Heart left ventricle (tissue), 16 donors: ENCODE results near the gene TIFAB. TPM values are rescaled to one million over a fixed set of nuclear protein-coding genes. Genes with fewer than 3 reads are reported as not detected.

Experiments
- ATAC-seq, 4 donors: fragments of 200-7000 bp; cut with Tn5 transposase; one replicate each; pipeline ENCODE4 v1.9.1; 2020 to 2022; ENCODE audit warnings: moderate library complexity in 4 of 4, mild to moderate bottlenecking in 3 of 4, moderate number of reproducible peaks in 1 of 4
- DNase-seq, 5 donors: peaks; one replicate each; pipeline ENCODE4 v3.0.0-alpha.2; 2020
- H3K27ac ChIP-seq, 12 donors: fragments of 200-600 bp; sonication (generic) in 4 of 12; one replicate each; pipeline versions ENCODE4 v1.5.0 to v1.8.0; 2016 to 2022; ENCODE audit warnings: mild to moderate bottlenecking in 2 of 12
- H3K27me3 ChIP-seq, 9 donors: fragments of 200-600 bp; sonication (generic) in 2 of 9; one replicate each; pipeline versions ENCODE4 v1.5.1 to v1.8.0; 2016 to 2022; ENCODE audit warnings: mild to moderate bottlenecking in 3 of 9
- H3K36me3 ChIP-seq, 9 donors: fragments of 200-600 bp; sonication (generic) in 2 of 9; one replicate each; pipeline versions ENCODE4 v1.5.0 to v1.8.0; 2018 to 2022; ENCODE audit warnings: mild to moderate bottlenecking in 2 of 9
- H3K4me1 ChIP-seq, 12 donors: fragments of 200-600 bp; sonication (generic) in 4 of 12; one replicate each; pipeline versions ENCODE4 v1.5.0 to v1.8.0; 2016 to 2022; ENCODE audit warnings: mild to moderate bottlenecking in 3 of 12
- H3K4me3 ChIP-seq, 12 donors: fragments of 200-600 bp; sonication (generic) in 4 of 12; one replicate each; pipeline versions ENCODE4 v1.5.0 to v1.8.0; 2017 to 2022; ENCODE audit warnings: mild to moderate bottlenecking in 9 of 12, moderate library complexity in 4 of 12
- H3K9me3 ChIP-seq, 12 donors: fragments of 200-600 bp; sonication (generic) in 4 of 12; one replicate each; pipeline versions ENCODE4 v1.5.0 to v1.8.0; 2016 to 2022; ENCODE audit warnings: mild to moderate bottlenecking in 1 of 12
- POLR2A ChIP-seq, 2 donors: fragments of 450-650 bp; IDR thresholded peaks; one replicate each; pipeline ENCODE4 v1.6.1; 2017; ENCODE audit warnings: antibody characterized with exemption in 2 of 2, mild to moderate bottlenecking in 2 of 2, moderate library complexity in 2 of 2
- WGBS, 4 donors: extraction: QIAGEN DNeasy Blood & Tissue Kit in 2 of 4; methylation state at CpG; one replicate each; pipeline versions ENCODE4 v1.1.5 to v1.1.7; 2013 to 2018; 5-methylcytosine and 5-hydroxymethylcytosine counted together
- intact Hi-C, 10 donors: fragments of 100-400 bp; cut with DNase I; formaldehyde crosslinking; loops; one replicate each; pipeline versions ENCODE4 v1.11.1 to v1.14.2; 2022
- polyA plus RNA-seq, 2 donors: library from polyadenylated mRNA; stranded (reverse); fragments of 200-250 nt; gene quantifications; one replicate each; pipeline ENCODE4 v1.2.3, GENCODE V29; 2013
- total RNA-seq, 9 donors: library from RNA; depleted of rRNA in 2 of 9; stranded (reverse); fragments of >200 nt in 2 of 9; fragmentation: NEBNext Ultra II Directional in 3 of 9; extraction: Animal tissue kit (Norgen Biotek cat#: 25700) in 3 of 9; gene quantifications; one replicate each; pipeline versions ENCODE4 v1.1.0 to v1.2.4, GENCODE V29; 2016 to 2023
- TF ChIP-seq, protein P1 (sequence below), 12 donors: fragments of 200-600 bp; sonication (generic) in 4 of 12; IDR thresholded peaks; one replicate each; pipeline versions ENCODE4 v1.5.0 to v1.8.0; 2018 to 2022; ENCODE audit warnings: antibody characterized with exemption in 12 of 12, mild to moderate bottlenecking in 5 of 12
- donor health status: ischemic (EF 13 %, LVEDD 7.1; RV severe dilation, severe dysfunction).
- donor health status: healthy with polysubstance abuse.
- donor health status: DM: no; HTN: yes; CAD: no.
- donor health status: DM: no; HTN: no; CAD: no.
- donor health status: ischemic (EF 25% LVEDD 6.9; RV normal size, moderate dysfunction).
- donor health status: ischemic (EF 25% LVEDD 5.7; RV mildly dilated, moderate dysfunction).
- donor health status: healthy.
- donor health status: DM: yes; HTN: yes; CAD: no.
- donor health status: ischemic (EF 35%, LVEDD 5.7; RV mildly dilated, moderate dysfunction).
- donor health status: nonischemic (EF 11% LVEDD 7.7; RV severe dilation, severe dysfunction).
- donor health status: DM: yes; HTN: yes; CAD: no.
- donor health status: PGD.
- donor health status: ischemic (EF 29% LVEDD 5.4; RV normal size, mild dysfunction).
- donor health status: nonischemic (EF 23%, LVEDD 6.1; RV moderate dilation, normal function).

Gene TIFAB
- total and polyA plus RNA-seq, 11 donors = 0.01 to 1.3 (median 0.38) TPM; not detected in 7

DNA sequence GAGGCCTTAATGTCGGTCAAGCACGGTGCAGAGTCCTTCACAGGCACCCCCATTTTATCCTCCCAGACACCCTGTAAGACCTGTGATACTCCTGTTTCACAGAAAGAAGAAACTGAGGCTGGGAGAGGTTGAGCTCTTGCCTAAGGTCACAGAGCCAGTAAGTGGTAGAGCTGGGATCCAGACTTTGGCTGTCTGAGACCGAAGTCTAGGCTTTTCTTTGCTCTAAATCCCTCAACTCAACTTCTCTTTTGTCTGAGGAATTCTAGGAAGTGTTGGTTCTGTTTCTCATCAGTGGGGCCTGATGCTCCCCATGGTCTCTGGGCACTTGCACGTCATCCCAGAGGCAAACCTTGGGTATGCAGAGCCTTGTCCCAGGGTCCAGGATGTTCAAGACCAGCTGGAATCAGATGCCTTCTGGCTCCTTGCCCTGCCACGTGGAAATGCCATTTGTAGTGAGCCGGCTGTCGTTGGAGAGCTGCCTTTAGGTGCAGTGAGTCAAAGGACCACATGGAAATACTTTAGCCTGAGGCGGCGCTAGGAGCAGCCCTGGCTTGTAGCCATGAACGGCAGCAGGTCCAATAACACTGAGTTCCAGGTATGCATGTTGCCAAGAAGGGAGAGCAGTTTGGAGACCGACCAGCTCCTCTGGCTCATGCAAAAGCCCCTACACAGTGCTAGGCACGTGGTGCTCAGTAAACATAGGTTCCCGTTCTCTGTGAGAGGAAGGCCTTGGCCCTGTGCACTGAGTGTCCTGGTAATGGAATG lies 14.2 kb downstream of the TIFAB start:
- DNase-seq = peak; percentile 58 to 91 (median 79)

DNA sequence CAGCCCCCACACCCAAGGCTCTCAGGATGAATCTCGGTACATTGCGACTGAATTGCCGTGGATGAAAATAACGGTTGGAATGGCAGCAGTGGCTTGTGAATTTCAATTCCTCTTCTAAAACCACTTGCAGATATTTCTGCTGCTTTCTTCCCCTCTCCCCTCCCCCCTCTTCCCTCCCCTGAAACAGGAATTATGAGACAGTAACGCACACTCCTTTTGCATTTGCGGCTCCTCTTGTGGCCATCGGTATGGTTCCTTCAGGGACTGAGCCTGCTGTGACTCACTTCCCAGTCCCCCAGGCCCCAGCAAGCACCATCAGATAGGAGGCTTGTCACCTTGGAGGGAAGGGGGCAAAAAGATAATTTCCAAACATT lies 14.7 kb downstream of the TIFAB start:
- intact Hi-C loops = no loop called here
- H3K27me3 ChIP-seq = no peaks in the 10 kb centered on the region
- TF ChIP-seq POLR2A (IDR thresholded peaks at IDR 0.05) = no peak
- TF ChIP-seq, protein P1, sequence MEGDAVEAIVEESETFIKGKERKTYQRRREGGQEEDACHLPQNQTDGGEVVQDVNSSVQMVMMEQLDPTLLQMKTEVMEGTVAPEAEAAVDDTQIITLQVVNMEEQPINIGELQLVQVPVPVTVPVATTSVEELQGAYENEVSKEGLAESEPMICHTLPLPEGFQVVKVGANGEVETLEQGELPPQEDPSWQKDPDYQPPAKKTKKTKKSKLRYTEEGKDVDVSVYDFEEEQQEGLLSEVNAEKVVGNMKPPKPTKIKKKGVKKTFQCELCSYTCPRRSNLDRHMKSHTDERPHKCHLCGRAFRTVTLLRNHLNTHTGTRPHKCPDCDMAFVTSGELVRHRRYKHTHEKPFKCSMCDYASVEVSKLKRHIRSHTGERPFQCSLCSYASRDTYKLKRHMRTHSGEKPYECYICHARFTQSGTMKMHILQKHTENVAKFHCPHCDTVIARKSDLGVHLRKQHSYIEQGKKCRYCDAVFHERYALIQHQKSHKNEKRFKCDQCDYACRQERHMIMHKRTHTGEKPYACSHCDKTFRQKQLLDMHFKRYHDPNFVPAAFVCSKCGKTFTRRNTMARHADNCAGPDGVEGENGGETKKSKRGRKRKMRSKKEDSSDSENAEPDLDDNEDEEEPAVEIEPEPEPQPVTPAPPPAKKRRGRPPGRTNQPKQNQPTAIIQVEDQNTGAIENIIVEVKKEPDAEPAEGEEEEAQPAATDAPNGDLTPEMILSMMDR (IDR thresholded peaks at IDR 0.05) = no peak
- peak in 1 of 4 donors; percentile 11 for ATAC-seq
- DNase-seq = no peak
- peak overlapping the region in 4 of 12 donors; percentile 30 to 87 (median 41) for H3K27ac ChIP-seq
- peaks cover 0 to 71% (median 14%) of the 10 kb centered on the region in 12 donors for H3K4me1 ChIP-seq
- no peak overlapping the region for H3K4me3 ChIP-seq
- 80 to 91% (median 87%) methylated on average over 7 of the region's 7 CpGs for WGBS, 4 donors
- no peaks in the 10 kb centered on the region for H3K9me3 ChIP-seq
- no peaks in the 10 kb centered on the region for H3K36me3 ChIP-seq

More for the DNA sequence above, 14.2 kb downstream of the TIFAB start:
- H3K9me3 ChIP-seq = no peaks in the 10 kb centered on the region
- peak overlapping the region in 4 of 12 donors; percentile 30 to 87 (median 43) for H3K27ac ChIP-seq
- no peaks in the 10 kb centered on the region for H3K27me3 ChIP-seq
- H3K36me3 ChIP-seq = no peaks in the 10 kb centered on the region
- TF ChIP-seq, protein P1 (IDR thresholded peaks at IDR 0.05) = peak in 2 of 12 donors; percentile 4 to 8
- TF ChIP-seq POLR2A (IDR thresholded peaks at IDR 0.05) = no peak
- intact Hi-C loops = no loop called here
- H3K4me1 ChIP-seq = peaks cover 0 to 76% (median 14%) of the 10 kb centered on the region in 12 donors
- H3K4me3 ChIP-seq = no peak overlapping the region
- ATAC-seq = peak; percentile 57 to 74 (median 64)
- WGBS, 4 donors = 36 to 54% (median 43%) methylated on average over 8 to 13 of the region's 13 CpGs

DNA sequence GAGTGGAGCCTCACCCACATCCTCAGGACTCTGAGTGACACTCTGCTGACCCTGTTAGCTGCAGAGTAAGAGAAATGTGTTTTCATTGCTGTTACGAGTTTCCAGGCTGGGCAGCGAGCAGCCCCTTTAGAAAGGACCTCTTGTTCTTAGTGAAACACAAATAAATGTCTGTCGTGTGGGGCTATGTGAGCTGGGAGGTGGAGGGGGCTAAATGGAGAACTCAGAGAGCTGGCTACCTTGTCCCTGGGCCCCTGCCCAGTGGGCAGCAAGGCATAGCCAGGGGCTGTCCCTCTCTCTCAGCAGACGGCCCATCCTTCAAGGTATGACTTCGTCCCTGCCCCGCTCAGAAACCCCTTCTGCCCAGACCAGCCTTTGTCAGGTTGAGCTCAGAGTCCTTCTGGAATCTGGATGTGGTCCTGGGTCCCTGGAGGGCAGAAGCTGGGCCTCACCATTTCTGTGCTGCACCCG lies 15.2 kb downstream of the TIFAB start:
- TF ChIP-seq, protein P1 (IDR thresholded peaks at IDR 0.05) = no peak
- no peak for TF ChIP-seq POLR2A (IDR thresholded peaks at IDR 0.05)
- H3K36me3 ChIP-seq = no peaks in the 10 kb centered on the region
- H3K4me3 ChIP-seq = no peak overlapping the region
- WGBS, 4 donors = 70 to 80% (median 77%) methylated on average over 7 of the region's 7 CpGs
- intact Hi-C loops = no loop called here
- ATAC-seq (no peak), DNase-seq (no peak)
- no peaks in the 10 kb centered on the region for H3K9me3 ChIP-seq
- peak overlapping the region in 1 of 12 donors; percentile 87 for H3K27ac ChIP-seq
- peaks cover 0 to 67% (median 14%) of the 10 kb centered on the region in 12 donors for H3K4me1 ChIP-seq
- no peaks in the 10 kb centered on the region for H3K27me3 ChIP-seq

DNA sequence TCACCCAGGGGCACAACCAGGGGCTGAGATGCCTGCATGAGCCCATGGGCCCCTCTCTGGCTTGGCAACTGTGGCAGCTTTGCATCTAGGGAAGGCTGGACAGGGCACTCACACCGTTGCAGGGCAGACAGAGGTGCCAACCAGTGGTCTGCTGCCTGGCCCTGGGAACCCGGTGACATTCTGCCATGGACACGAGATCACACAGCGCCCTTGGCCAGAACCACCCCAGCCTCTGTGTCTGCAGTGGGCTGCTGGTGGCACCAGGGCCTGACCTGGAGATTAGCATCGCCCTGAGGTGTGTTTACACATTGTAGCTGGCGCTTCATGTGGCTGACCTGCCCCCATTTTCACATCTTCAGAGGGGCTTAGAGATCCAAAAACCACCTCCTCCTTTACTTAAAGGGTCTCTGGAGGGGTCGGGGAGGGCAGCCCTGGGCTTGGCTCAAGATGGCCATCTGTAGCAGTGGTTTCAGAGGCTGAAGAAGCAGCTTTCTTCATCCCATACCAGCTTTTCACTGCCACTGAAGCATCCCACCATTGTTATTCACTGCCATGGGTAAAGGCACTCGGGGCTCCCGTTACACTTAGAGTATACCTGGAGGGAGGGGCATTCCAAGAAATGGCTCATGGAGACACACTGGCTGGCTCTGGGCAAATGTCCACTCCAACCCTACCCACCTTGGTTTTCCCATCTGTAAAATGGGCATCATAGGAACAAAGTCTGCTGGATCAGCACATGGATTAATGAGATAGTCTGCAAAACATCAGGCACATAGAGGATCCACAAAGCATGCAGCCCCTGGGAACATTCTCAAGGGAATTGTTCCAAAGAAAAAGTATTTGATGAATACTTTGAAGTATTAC lies 16.5 kb downstream of the TIFAB start:
- no peak for DNase-seq
- WGBS, 4 donors = 79 to 94% (median 88%) methylated on average over 4 to 9 of the region's 9 CpGs
- no peak overlapping the region for H3K4me3 ChIP-seq
- H3K9me3 ChIP-seq = no peaks in the 10 kb centered on the region
- H3K27ac ChIP-seq = no peak overlapping the region
- no peaks in the 10 kb centered on the region for H3K36me3 ChIP-seq
- H3K4me1 ChIP-seq = peaks cover 0 to 57% (median 14%) of the 10 kb centered on the region in 12 donors
- ATAC-seq = no peak
- intact Hi-C loops = no loop called here
- no peaks in the 10 kb centered on the region for H3K27me3 ChIP-seq
- no peak for TF ChIP-seq POLR2A (IDR thresholded peaks at IDR 0.05)
- TF ChIP-seq, protein P1 (IDR thresholded peaks at IDR 0.05) = no peak
